Progenitor cell of endocrine pancreas (in vitro differentiated cells): ENCODE results near the gene GLYAT. TPM values are rescaled to one million over a fixed set of nuclear protein-coding genes. Genes with fewer than 3 reads are reported as not detected.
"Not testable (repeated sequence)": the region's sequence is repeated elsewhere in the genome, so short reads cannot be mapped to it uniquely, and the experiment has no call there.

Source experiments
- DNase-seq: peaks from one replicate; pipeline ENCODE4 v3.0.0; 2021; ENCODE audit warnings: low spot score; ENCODE audit not compliant: unreplicated experiment
- H3K27ac Mint-ChIP-seq: 2 replicates; pipeline ENCODE4 v1.8.0; 2021; ENCODE audit warnings: mild to moderate bottlenecking, moderate library complexity, mixed read lengths
- H3K27me3 Mint-ChIP-seq: 2 replicates; pipeline ENCODE4 v1.8.0; 2021; ENCODE audit warnings: mixed read lengths
- H3K36me3 Mint-ChIP-seq: 2 replicates; pipeline ENCODE4 v1.8.0; 2022; ENCODE audit warnings: mixed read lengths; ENCODE audit not compliant: insufficient read depth
- H3K4me1 Mint-ChIP-seq: 2 replicates; pipeline ENCODE4 v1.8.0; 2021; ENCODE audit warnings: low read depth, mixed read lengths
- H3K4me3 Mint-ChIP-seq: 2 replicates; pipeline ENCODE4 v1.8.0; 2021; ENCODE audit warnings: low read depth, mild to moderate bottlenecking, moderate library complexity, mixed read lengths
- H3K9me3 Mint-ChIP-seq: 2 replicates; pipeline ENCODE4 v1.8.0; 2021; ENCODE audit warnings: low read depth, mixed read lengths
- CTCF ChIP-seq: fragments of 200-600 bp; sonication (generic); IDR thresholded peaks from one replicate; pipeline ENCODE4 v1.5.0; 2021; ENCODE audit warnings: antibody characterized with exemption, mild to moderate bottlenecking; ENCODE audit not compliant: unreplicated experiment
- total RNA-seq: library from RNA; stranded (reverse); gene quantifications from 2 replicates; pipeline ENCODE4 v1.2.1, GENCODE V29; 2021

The GLYAT gene
- total RNA-seq, 1 donor from 2014 or later: not detected

DNA sequence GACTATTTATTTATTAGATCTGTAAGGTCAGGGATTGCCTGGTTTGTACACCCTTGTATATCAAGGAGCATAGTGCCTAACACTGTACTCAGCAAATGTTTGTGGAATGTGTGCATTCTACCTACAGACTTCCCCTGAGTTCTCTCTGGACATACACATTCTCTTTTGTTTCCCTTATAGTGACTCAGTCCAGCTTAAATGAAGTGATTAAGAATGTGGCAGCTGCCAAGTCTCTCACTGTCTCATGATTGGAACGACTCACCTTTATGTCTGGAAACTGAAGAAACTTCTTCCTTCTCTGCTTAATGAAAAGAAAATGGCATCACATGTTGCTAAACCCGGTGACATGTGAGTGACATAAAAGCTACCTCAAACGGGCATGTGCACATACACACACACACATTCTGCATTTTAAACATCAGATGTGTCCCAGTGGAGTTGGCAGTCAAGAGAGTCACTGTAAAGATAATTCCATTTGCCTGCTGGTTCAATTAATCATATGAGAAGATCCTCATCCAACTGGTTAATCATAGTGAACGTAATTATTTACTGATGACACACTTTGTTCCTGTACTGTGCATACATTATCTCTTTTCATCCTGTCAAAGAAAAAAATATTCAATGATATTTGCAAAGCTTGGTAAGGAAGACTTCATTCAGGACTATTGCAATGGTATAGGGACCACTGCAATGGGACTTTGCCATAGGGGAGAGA is 42.8 kb downstream of the GLYAT start:
- Mint-ChIP-seq H3K27ac (no peak overlapping the region), H3K4me3 (no peak overlapping the region), H3K4me1 (no peaks in the 10 kb centered on the region), H3K9me3 (peaks cover 25% of the 10 kb centered on the region), H3K36me3 (no peaks in the 10 kb centered on the region), H3K27me3 (no peaks in the 10 kb centered on the region)
- no peak for DNase-seq
- TF ChIP-seq CTCF: no peak

- no peak for DNase-seq
- H3K9me3 Mint-ChIP-seq: peaks cover 39% of the 10 kb centered on the region
- H3K4me3 Mint-ChIP-seq: no peak overlapping the region
- no peak for TF ChIP-seq CTCF
- H3K27me3 Mint-ChIP-seq: no peaks in the 10 kb centered on the region
- no peaks in the 10 kb centered on the region for H3K4me1 Mint-ChIP-seq
- no peak overlapping the region for H3K27ac Mint-ChIP-seq
- no peaks in the 10 kb centered on the region for H3K36me3 Mint-ChIP-seq
These were observed 45.6 kb downstream of the GLYAT start for GRCh38 chr11:58685973-58686722.

- H3K4me1 Mint-ChIP-seq, H3K36me3 Mint-ChIP-seq, H3K4me3 Mint-ChIP-seq, H3K27me3 Mint-ChIP-seq, DNase-seq, H3K27ac Mint-ChIP-seq: not testable (repeated sequence)
- peaks cover 43% of the 10 kb centered on the region for H3K9me3 Mint-ChIP-seq
These were observed 49.1 kb downstream of the GLYAT start for GRCh38 chr11:58682660-58683059.

DNA sequence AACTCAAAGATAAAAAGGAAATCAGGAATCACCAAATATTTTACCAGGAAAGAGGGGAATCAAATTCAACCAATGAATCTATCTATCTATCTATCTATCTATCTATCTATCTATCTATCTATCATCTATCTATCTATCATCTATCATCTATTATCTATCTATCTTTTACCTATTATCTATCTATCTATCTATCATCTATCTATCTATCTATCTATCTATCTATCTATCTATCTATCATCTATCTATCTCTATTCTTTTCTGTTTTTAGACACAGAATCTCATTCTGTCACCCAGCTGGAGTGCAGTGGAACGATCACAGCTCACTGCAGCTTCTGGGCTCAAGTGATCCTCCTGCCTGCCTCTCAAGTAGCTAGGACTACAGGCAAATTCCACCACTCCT is 54.2 kb downstream of the GLYAT start:
- H3K36me3 Mint-ChIP-seq, H3K4me1 Mint-ChIP-seq, H3K4me3 Mint-ChIP-seq, H3K27ac Mint-ChIP-seq, DNase-seq, H3K27me3 Mint-ChIP-seq: not testable (repeated sequence)
- peaks cover 23% of the 10 kb centered on the region for H3K9me3 Mint-ChIP-seq

GRCh38 chr11:58676563-58677135 is 55.1 kb downstream of the GLYAT start:
- H3K4me3 Mint-ChIP-seq: no peak overlapping the region
- no peaks in the 10 kb centered on the region for H3K36me3 Mint-ChIP-seq
- H3K4me1 Mint-ChIP-seq: peaks cover 7% of the 10 kb centered on the region
- H3K27me3 Mint-ChIP-seq: no peaks in the 10 kb centered on the region
- no peak for TF ChIP-seq CTCF
- DNase-seq: no peak
- peaks cover 21% of the 10 kb centered on the region for H3K9me3 Mint-ChIP-seq
- no peak overlapping the region for H3K27ac Mint-ChIP-seq

DNA sequence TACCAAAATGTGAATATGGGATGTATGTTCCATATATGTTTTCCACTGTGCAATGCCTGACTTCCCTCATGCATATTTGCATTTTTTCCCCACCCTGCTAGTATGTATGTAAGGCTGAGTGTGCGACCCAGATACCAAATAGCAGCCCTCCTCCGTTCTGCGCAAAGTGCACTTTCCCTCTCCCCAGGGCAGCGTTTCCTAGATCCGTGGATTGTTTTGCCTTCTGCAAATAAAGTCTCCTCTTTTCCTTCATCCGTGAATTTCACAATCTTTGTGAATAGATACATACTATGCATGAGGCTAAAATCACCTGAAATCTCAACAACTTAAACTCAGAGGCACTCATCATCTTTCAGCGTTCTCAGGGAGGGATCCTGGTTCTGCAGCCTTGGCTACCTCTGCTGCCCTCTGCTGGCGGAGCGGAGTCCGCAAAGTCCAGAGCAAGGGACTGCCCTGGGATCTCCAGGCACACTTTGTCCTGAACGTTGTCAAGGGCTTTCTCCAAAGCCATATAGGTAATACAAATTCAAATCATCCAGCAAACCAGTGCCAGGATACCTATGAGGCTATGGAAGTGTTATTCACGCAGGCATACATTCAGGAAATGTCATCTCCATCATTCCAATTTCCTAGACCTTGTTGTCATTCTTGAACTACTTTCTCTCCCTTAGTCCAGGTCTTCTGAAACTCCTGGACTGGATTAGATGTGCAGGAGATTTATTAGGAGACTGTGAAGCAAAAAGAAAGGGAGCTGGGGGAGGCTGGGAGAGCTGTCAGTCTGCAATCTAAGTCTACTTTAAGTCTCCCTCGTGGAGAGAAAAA is 56.2 kb downstream of the GLYAT start:
- Mint-ChIP-seq H3K4me3 (no peak overlapping the region), H3K27ac (no peak overlapping the region), H3K27me3 (no peaks in the 10 kb centered on the region), H3K4me1 (peaks cover 7% of the 10 kb centered on the region), H3K9me3 (peaks cover 11% of the 10 kb centered on the region), H3K36me3 (no peaks in the 10 kb centered on the region)
- TF ChIP-seq CTCF: peak; percentile 93
- DNase-seq: peak; percentile 68
